HEK293T (cell line): ENCODE measurements around the gene SH2D4B.

Experiments used
- CTCF ChIA-PET: fragments of 350-600 bp; formaldehyde crosslinking; extraction: SDS; loops from one replicate; lab custom pipeline; 2021; ENCODE audit warnings: antibody characterized with exemption, inconsistent platforms; lab: Yijun Ruan, JAX
- POLR2A ChIA-PET: fragments of 350-600 bp; formaldehyde crosslinking; extraction: SDS; loops from one replicate; lab custom pipeline; 2020; ENCODE audit warnings: antibody characterized with exemption, inconsistent platforms; lab: Yijun Ruan, JAX
- DNase-seq: peaks from one replicate; pipeline ENCODE4 v3.0.0; 2012; ENCODE audit warnings: mixed read lengths; ENCODE audit errors: extremely low spot score
- ARNT ChIP-seq: fragments of 450-650 bp; IDR thresholded peaks from 2 replicates; pipeline ENCODE4 v1.6.1; 2017; ENCODE audit warnings: mild to moderate bottlenecking
- BHLHE40 ChIP-seq: fragments of 450-650 bp; IDR thresholded peaks from 2 replicates; pipeline ENCODE4 v1.6.1; 2016; ENCODE audit warnings: mild to moderate bottlenecking, moderate library complexity, borderline replicate concordance
- CTBP1 ChIP-seq: fragments of 450-650 bp; IDR thresholded peaks from 2 replicates; pipeline ENCODE4 v1.6.1; 2016; ENCODE audit warnings: borderline replicate concordance
- ELF4 ChIP-seq: fragments of 450-650 bp; IDR thresholded peaks from 2 replicates; pipeline ENCODE4 v1.6.1; 2017; ENCODE audit warnings: antibody characterized with exemption
- FOXA1 ChIP-seq: fragments of 450-650 bp; IDR thresholded peaks from 2 replicates; pipeline ENCODE4 v1.6.1; 2016; ENCODE audit warnings: mild to moderate bottlenecking
- FOXK2 ChIP-seq: fragments of 450-650 bp; IDR thresholded peaks from 2 replicates; pipeline ENCODE4 v1.6.1; 2016; ENCODE audit warnings: mild to moderate bottlenecking
- FOXM1 ChIP-seq: fragments of 450-650 bp; IDR thresholded peaks from 2 replicates; pipeline ENCODE4 v1.6.1; 2017; ENCODE audit warnings: mild to moderate bottlenecking, borderline replicate concordance
- HDGF ChIP-seq: fragments of 450-650 bp; IDR thresholded peaks from 2 replicates; pipeline ENCODE4 v1.6.1; 2017; ENCODE audit warnings: antibody characterized with exemption, borderline replicate concordance
- L3MBTL2 ChIP-seq: fragments of 450-650 bp; conservative IDR thresholded peaks from 2 replicates; pipeline ENCODE4 v1.6.1; 2016; ENCODE audit warnings: mild to moderate bottlenecking
- LEF1 ChIP-seq: fragments of 450-650 bp; IDR thresholded peaks from 2 replicates; pipeline ENCODE4 v1.6.1; 2017; ENCODE audit warnings: mild to moderate bottlenecking, borderline replicate concordance
- NFRKB ChIP-seq: fragments of 450-650 bp; IDR thresholded peaks from 2 replicates; pipeline ENCODE4 v1.6.1; 2016; ENCODE audit warnings: mild to moderate bottlenecking, moderate library complexity
- SP1 ChIP-seq: fragments of 450-650 bp; IDR thresholded peaks from 2 replicates; pipeline ENCODE4 v1.6.1; 2017
- SUZ12 ChIP-seq: fragments of 450-650 bp; IDR thresholded peaks from 2 replicates; pipeline ENCODE4 v1.6.1; 2016; ENCODE audit warnings: mild to moderate bottlenecking
- TARDBP ChIP-seq: fragments of 450-650 bp; IDR thresholded peaks from 2 replicates; pipeline ENCODE4 v1.6.1; 2016
- ZNF384 ChIP-seq: fragments of 450-650 bp; IDR thresholded peaks from 2 replicates; pipeline ENCODE4 v1.6.1; 2016
- TF ChIP-seq, protein P1 (sequence below): fragments of 450-650 bp; IDR thresholded peaks from 2 replicates; pipeline ENCODE4 v1.6.1; 2016

Gene SH2D4B

DNA sequence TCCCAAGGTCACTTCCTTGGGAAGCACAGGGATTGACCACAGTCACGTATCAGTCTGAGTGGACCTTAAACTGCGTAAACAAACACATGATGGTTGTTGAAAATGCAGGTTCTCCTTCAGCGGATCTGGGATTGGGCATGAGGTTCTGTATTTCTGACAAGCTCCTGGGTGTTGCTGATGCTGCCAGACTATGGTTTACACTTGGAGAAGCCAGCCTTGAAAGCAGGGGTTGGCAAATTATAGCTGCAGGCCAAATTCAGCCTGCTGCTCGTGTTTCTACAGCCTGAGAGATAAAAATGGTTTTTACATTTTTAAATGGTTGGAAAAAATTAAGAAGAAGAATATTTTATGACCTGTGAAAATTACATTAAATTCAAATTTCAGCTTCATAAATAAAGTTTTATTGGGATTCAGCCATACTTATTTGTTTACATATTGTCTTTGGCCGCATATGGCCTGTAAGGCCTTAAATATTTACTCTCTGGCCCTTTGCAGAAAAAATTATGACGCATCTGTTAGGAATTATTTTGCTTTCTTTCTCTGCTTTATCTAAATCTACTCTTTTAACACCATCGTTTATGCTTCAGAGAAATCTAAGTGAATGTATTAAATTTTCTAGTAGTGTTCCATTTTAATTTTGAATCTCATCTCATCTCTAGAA is 109.6 kb downstream of the SH2D4B start:
- POLR2A ChIA-PET, result no interaction called here
- DNase-seq, result no peak
- CTCF ChIA-PET, result interaction anchor here (0.6 to 1.2 kb wide), 2 partner anchors 51 to 287 kb away, joined by 4 to 8 read pairs; no protein-coding TSS in a partner anchor
- TF ChIP-seq, protein P1, sequence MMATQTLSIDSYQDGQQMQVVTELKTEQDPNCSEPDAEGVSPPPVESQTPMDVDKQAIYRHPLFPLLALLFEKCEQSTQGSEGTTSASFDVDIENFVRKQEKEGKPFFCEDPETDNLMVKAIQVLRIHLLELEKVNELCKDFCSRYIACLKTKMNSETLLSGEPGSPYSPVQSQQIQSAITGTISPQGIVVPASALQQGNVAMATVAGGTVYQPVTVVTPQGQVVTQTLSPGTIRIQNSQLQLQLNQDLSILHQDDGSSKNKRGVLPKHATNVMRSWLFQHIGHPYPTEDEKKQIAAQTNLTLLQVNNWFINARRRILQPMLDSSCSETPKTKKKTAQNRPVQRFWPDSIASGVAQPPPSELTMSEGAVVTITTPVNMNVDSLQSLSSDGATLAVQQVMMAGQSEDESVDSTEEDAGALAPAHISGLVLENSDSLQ, result no peak
- TF ChIP-seq HDGF (no peak), TARDBP (no peak), ZNF384 (no peak), FOXA1 (no peak), SP1 (no peak), L3MBTL2 (no peak), ELF4 (no peak), NFRKB (no peak), FOXM1 (no peak), CTBP1 (no peak)

DNA sequence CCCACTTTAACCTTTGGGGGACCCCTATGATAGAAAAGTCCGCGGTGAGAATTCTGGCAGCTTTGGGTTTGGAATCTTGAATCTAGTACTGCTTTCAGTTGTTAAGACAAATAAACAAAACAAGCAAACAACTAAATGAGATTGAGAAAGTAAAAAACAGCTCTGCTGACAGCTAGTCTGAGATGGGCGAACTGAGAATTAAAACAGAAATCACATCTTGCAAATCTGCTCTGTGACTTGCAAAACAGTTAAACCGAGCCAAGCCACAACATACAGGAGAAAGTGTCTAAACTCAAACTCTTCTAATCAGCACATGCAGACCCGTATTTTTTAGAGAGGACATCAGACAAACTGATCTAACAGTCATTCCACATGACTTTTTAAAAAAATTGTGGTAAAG is 110.4 kb downstream of the SH2D4B start:
- DNase-seq, result no peak
- ChIA-PET POLR2A (no interaction called here), CTCF (no interaction called here)
- TF ChIP-seq TARDBP (no peak), CTBP1 (no peak), SUZ12 (no peak), ZNF384 (no peak), LEF1 (no peak), L3MBTL2 (no peak), FOXA1 (no peak), SP1 (no peak), HDGF (no peak), FOXK2 (no peak), ARNT (no peak), ELF4 (no peak), NFRKB (no peak), BHLHE40 (no peak)
- TF ChIP-seq, protein P1, result no peak

DNA sequence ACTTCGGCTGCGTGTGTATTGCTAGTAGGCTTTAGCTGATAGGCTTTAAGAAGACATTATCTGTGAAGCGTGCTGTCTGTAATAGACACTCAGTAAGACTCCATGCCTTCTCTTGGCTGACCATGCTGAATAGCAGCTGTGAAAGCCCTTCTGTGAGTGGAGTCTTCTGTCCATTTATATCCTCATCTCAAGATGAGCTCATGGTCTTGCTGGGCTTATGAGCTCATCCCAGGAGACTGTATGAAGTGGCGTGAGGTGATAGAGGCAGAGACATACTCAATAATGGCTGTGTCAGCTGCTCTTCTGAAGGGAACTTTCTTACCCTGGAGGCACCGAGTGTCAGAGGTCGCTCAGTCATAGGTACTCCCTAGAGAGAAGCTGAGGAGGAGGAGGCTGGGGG is 111.5 kb downstream of the SH2D4B start:
- DNase-seq, result no peak
- ChIA-PET POLR2A (no interaction called here), CTCF (interaction anchor here (0.6 kb wide), 1 partner anchor 143 kb away, joined by 3 read pairs; no protein-coding TSS in a partner anchor)
- no peak for TF ChIP-seq BHLHE40
- no peak for TF ChIP-seq ELF4
- no peak for TF ChIP-seq L3MBTL2
- no peak for TF ChIP-seq LEF1
- TF ChIP-seq SUZ12, result no peak

DNA sequence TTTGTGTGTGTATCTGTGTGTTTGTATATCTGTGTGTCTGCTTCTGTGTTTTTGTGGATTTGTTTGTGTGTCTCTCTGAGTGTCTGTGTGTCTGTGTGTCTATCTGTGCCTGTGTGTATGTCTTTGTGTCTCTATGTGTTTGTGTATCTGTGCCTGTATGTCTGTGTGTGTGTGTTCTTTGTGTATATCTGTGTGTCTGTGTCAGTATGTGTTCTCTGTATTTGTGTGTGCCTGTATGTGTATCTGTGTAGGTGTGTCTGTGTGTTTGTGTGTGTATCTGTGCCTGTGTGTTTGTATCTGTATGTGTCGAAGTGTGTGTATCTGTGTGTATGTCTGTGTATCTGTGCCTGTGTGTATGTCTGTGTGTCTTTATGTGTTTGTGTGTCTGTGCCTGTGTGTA is 118.2 kb downstream of the SH2D4B start:
- TF ChIP-seq HDGF (no peak), NFRKB (no peak), ZNF384 (no peak), BHLHE40 (no peak), FOXM1 (no peak), SUZ12 (no peak), TARDBP (no peak), ARNT (no peak), L3MBTL2 (no peak)
- CTCF ChIA-PET, result no interaction called here
- no peak for DNase-seq
- POLR2A ChIA-PET, result no interaction called here

DNA sequence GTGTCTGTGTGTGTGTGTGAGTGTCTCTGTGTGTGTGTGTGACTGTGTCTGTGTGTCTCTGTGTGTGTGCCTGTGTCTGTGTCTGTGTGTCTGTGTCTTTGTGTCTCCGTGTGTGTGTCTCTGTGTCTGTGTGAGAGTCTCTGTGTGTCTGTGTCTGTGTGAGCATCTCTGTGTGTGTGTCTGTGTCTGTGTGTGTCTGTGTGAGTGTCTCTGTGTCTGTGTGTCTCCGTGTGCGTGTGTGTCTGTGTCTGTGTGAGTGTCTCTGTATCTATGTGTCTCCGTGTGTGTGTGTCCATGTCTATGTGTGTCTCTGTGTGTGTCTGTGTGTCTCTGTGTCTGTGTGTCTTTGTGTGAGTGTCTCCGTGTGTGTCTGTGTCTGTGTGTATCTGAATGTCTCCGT is 120.4 kb downstream of the SH2D4B start:
- TF ChIP-seq HDGF (no peak), CTBP1 (no peak), FOXA1 (no peak), ZNF384 (no peak), FOXK2 (no peak), FOXM1 (no peak), ARNT (no peak), BHLHE40 (no peak), ELF4 (no peak), SP1 (no peak), NFRKB (no peak), L3MBTL2 (no peak), LEF1 (no peak), SUZ12 (no peak), TARDBP (no peak)
- TF ChIP-seq, protein P1, result no peak
- POLR2A ChIA-PET, result no interaction called here
- CTCF ChIA-PET, result no interaction called here
- no peak for DNase-seq

DNA sequence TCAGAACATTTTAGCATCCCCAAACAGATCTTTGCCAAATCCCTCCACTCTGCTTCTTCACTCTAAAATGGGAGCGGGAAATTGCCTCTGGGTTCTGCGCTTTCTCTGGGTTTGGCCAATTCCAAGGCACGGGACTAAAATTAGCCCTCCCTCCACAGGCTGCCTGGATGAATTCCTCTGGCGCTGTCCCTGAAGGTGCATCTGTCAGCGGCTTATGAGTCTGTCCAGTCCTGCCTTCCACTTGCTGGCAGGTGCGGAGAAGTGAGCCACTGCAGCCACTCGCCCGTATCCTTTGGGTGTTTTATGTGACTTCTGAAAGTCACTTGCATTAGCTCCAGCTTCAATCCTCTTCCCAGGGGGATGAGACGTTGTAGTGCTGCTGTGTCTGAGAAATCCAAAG is 121.6 kb downstream of the SH2D4B start:
- no peak for TF ChIP-seq SUZ12
- TF ChIP-seq, protein P1, result no peak
- TF ChIP-seq CTBP1, result no peak
- TF ChIP-seq BHLHE40, result no peak
- TF ChIP-seq NFRKB, result no peak
- no peak for TF ChIP-seq LEF1
- TF ChIP-seq L3MBTL2, result no peak
- no peak for TF ChIP-seq TARDBP
- ChIA-PET CTCF (no interaction called here), POLR2A (no interaction called here)
- DNase-seq, result no peak
